Activated T-helper 1 cell treated with anti-CD3 and anti-CD28 coated beads, Interleukin-12 subunit alpha, Interleukin-12 subunit beta, Interleukin-2, Interleukin-4 antibody, amounts not matched to agents 30 ng/mL and 10 ng/mL and 1 ng/mL, durations not matched to agents 14 hours and 24 hours and 36 hours (primary cell): Measurements from ENCODE around the gene SLC9A9. TPM values are rescaled to one million over a fixed set of nuclear protein-coding genes. Genes with fewer than 3 reads are reported as not detected.
"Not testable (repeated sequence)": the region's sequence is repeated elsewhere in the genome, so short reads cannot be mapped to it uniquely, and the experiment has no call there.

Source experiments
- DNase-seq: peaks from one replicate; pipeline ENCODE4 v3.0.0; 2021; ENCODE audit warnings: low spot score
- H3K27ac Mint-ChIP-seq: one replicate; pipeline ENCODE4 v1.8.0; 2021; ENCODE audit warnings: mild to moderate bottlenecking, mixed read lengths
- H3K27me3 Mint-ChIP-seq: one replicate; pipeline ENCODE4 v1.8.0; 2022; ENCODE audit warnings: mild to moderate bottlenecking, moderate library complexity, mixed read lengths; ENCODE audit not compliant: insufficient read depth
- H3K36me3 Mint-ChIP-seq: one replicate; pipeline ENCODE4 v1.8.0; 2021; ENCODE audit warnings: low read depth, mixed read lengths
- H3K4me1 Mint-ChIP-seq: one replicate; pipeline ENCODE4 v1.8.0; 2021; ENCODE audit warnings: low read depth, mixed read lengths
- H3K4me3 Mint-ChIP-seq: one replicate; pipeline ENCODE4 v1.8.0; 2021; ENCODE audit warnings: mild to moderate bottlenecking, moderate library complexity, mixed read lengths
- H3K9me3 Mint-ChIP-seq: one replicate; pipeline ENCODE4 v1.8.0; 2021; ENCODE audit warnings: mixed read lengths
- intact Hi-C: fragments of 100-400 bp; cut with micrococcal nuclease; formaldehyde crosslinking; loops from one replicate; pipeline ENCODE4 v1.15.1; 2024
- total RNA-seq: library from RNA; stranded (reverse); gene quantifications from 2 replicates; pipeline ENCODE4 v1.2.3, GENCODE V29; 2022

SLC9A9 gene
- total RNA-seq, 1 donor from 2014 or later: 0.88 TPM

- no peak for DNase-seq
- H3K36me3 Mint-ChIP-seq: peaks cover 4% of the 10 kb centered on the region
- H3K9me3 Mint-ChIP-seq: peaks cover 5% of the 10 kb centered on the region
- H3K27me3 Mint-ChIP-seq: peaks cover 3% of the 10 kb centered on the region
- no peak overlapping the region for H3K27ac Mint-ChIP-seq
- no peaks in the 10 kb centered on the region for H3K4me1 Mint-ChIP-seq
- no peak overlapping the region for H3K4me3 Mint-ChIP-seq
- intact Hi-C loops: no loop called here
These were observed 322.9 kb downstream of the SLC9A9 start for GRCh38 chr3:143525408-143525807.

DNA sequence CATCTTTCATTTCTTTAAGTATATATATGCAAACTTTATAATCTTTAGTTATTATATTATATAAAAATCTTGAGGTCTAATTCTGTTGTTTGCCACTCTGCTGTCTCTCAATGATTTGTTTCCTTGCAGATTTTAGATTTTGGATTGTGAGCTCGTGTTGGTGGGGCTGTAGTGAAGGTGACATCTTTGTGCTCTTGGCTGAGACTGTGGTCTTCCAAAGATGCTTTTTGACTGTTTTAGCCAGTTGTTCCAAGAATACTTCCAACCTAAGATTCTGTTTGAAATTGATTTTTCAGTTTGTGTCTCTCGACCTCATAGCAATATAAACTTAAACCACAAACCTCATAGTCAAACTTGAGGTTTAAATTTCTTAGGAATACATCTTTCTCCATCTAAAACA is 326.5 kb downstream of the SLC9A9 start:
- DNase-seq: no peak
- Mint-ChIP-seq H3K4me1 (no peaks in the 10 kb centered on the region), H3K27me3 (peaks cover 4% of the 10 kb centered on the region), H3K36me3 (no peaks in the 10 kb centered on the region), H3K9me3 (peaks cover 5% of the 10 kb centered on the region), H3K27ac (no peak overlapping the region), H3K4me3 (no peak overlapping the region)
- intact Hi-C loops: no loop called here

DNA sequence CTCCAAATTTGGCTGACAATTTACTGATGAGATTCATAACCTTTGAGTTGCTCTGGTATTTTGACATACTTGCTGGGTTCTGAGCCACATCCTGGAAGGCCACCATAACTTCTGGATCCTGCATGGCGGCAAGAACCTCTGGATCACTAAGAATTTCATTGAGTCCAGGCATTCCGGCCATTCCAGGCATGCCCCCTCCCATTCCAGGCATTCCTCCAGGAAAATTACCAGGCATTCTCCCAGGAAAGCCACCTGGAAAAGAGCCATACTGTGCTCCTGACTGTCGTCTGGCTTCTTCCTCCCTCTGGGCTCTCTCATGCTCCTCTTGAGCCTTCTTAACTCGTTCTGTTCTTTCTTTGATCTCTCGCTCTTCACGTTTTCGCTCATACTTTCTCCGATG is 331.1 kb downstream of the SLC9A9 start:
- intact Hi-C loops, H3K27me3 Mint-ChIP-seq, H3K36me3 Mint-ChIP-seq, H3K9me3 Mint-ChIP-seq, H3K4me3 Mint-ChIP-seq, DNase-seq, H3K27ac Mint-ChIP-seq, H3K4me1 Mint-ChIP-seq: not testable (repeated sequence)

DNA sequence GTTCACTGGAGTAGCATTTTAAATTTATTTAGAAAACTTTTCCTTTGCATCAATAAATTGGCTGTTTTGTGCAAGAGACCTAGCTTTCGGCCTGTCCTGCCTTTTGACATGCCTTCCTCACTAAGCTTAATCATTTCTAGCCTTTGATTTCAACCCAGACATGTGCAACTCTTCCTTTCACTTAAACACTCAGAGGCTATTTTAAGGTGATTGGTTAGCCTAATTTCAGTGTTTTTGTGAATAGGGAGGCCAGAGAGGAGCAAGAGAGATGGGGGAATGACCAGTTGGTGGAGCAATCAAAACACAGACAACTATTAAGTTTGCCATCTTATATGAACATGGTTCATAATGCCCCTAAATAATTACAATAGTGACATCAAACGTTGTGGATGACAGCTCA is 333.4 kb downstream of the SLC9A9 start:
- H3K36me3 Mint-ChIP-seq: no peaks in the 10 kb centered on the region
- no peak overlapping the region for H3K27ac Mint-ChIP-seq
- no peaks in the 10 kb centered on the region for H3K4me1 Mint-ChIP-seq
- H3K4me3 Mint-ChIP-seq: no peak overlapping the region
- peaks cover 4% of the 10 kb centered on the region for H3K27me3 Mint-ChIP-seq
- intact Hi-C loops: no loop called here
- no peak for DNase-seq
- no peaks in the 10 kb centered on the region for H3K9me3 Mint-ChIP-seq

DNA sequence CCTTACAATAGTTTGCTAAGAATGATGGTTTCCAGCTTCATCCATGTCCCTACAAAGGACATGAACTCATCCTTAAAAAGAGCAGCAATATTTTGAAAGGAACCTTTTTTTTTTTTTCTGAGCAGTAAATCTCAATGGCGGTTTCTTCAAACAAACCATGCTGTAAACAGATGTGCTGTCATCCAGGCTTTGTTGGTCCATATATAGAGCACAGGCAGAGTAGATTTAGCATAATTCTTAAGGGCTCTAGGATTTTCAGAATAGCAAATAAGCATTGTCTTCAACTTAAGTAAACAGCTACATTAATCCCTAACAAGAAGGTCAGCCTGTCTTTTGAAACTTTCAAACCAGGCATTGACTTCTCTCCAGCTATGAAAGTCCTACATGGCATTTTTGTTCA is 334.2 kb downstream of the SLC9A9 start:
- Mint-ChIP-seq H3K9me3 (no peaks in the 10 kb centered on the region), H3K4me1 (no peaks in the 10 kb centered on the region), H3K36me3 (no peaks in the 10 kb centered on the region), H3K27me3 (peaks cover 2% of the 10 kb centered on the region), H3K27ac (no peak overlapping the region), H3K4me3 (no peak overlapping the region)
- DNase-seq: no peak
- intact Hi-C loops: no loop called here

- H3K27ac Mint-ChIP-seq: no peak overlapping the region
- DNase-seq: no peak
- no peaks in the 10 kb centered on the region for H3K4me1 Mint-ChIP-seq
- no peaks in the 10 kb centered on the region for H3K27me3 Mint-ChIP-seq
- intact Hi-C loops: no loop called here
- no peaks in the 10 kb centered on the region for H3K36me3 Mint-ChIP-seq
- no peak overlapping the region for H3K4me3 Mint-ChIP-seq
- H3K9me3 Mint-ChIP-seq: no peaks in the 10 kb centered on the region
These were observed 336.9 kb downstream of the SLC9A9 start for GRCh38 chr3:143511174-143511879.

GRCh38 chr3:143510601-143511000 is 337.7 kb downstream of the SLC9A9 start:
- Mint-ChIP-seq H3K4me3 (no peak overlapping the region), H3K36me3 (no peaks in the 10 kb centered on the region), H3K4me1 (no peaks in the 10 kb centered on the region), H3K27ac (no peak overlapping the region), H3K27me3 (no peaks in the 10 kb centered on the region), H3K9me3 (no peaks in the 10 kb centered on the region)
- no peak for DNase-seq
- intact Hi-C loops: no loop called here

GRCh38 chr3:143507735-143508580 is 340.3 kb downstream of the SLC9A9 start:
- Mint-ChIP-seq H3K9me3 (no peaks in the 10 kb centered on the region), H3K4me3 (no peak overlapping the region), H3K36me3 (no peaks in the 10 kb centered on the region), H3K27me3 (no peaks in the 10 kb centered on the region), H3K27ac (no peak overlapping the region), H3K4me1 (no peaks in the 10 kb centered on the region)
- DNase-seq: no peak
- intact Hi-C loops: no loop called here

GRCh38 chr3:143506190-143506589 is 342.1 kb downstream of the SLC9A9 start:
- H3K4me1 Mint-ChIP-seq: no peaks in the 10 kb centered on the region
- no peaks in the 10 kb centered on the region for H3K9me3 Mint-ChIP-seq
- DNase-seq: no peak
- H3K36me3 Mint-ChIP-seq: no peaks in the 10 kb centered on the region
- H3K4me3 Mint-ChIP-seq: no peak overlapping the region
- no peaks in the 10 kb centered on the region for H3K27me3 Mint-ChIP-seq
- intact Hi-C loops: no loop called here
- H3K27ac Mint-ChIP-seq: no peak overlapping the region

DNA sequence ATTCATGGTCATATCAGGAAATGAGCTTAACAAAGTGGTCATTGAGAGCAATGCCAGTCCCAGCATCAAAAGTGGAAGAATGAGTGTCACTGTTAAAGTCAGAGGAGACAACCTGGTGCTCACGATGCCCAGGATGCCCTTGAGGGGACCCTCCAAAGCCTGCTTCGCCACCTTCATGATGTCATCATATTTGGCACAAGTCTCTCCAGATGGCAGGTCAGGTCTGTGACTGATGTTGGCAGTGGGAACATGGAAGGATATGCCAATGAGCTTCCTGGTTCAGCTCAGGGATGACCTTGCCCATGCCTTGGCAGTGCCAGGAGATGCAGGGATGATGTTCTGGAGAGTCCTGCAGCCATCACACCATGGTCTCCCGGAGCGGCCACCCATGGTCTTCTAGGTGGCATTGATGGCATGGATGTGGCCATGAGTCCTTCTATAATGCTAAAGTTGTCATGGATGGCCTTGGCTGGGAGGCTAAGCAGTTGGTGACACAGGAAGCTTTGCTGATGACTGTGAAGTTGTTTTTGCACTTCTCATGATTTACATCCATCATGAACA is 344.9 kb downstream of the SLC9A9 start:
- no peaks in the 10 kb centered on the region for H3K36me3 Mint-ChIP-seq
- H3K9me3 Mint-ChIP-seq: no peaks in the 10 kb centered on the region
- H3K4me3 Mint-ChIP-seq: no peak overlapping the region
- H3K27ac Mint-ChIP-seq: no peak overlapping the region
- no peaks in the 10 kb centered on the region for H3K4me1 Mint-ChIP-seq
- intact Hi-C loops: no loop called here
- no peaks in the 10 kb centered on the region for H3K27me3 Mint-ChIP-seq
- no peak for DNase-seq

DNA sequence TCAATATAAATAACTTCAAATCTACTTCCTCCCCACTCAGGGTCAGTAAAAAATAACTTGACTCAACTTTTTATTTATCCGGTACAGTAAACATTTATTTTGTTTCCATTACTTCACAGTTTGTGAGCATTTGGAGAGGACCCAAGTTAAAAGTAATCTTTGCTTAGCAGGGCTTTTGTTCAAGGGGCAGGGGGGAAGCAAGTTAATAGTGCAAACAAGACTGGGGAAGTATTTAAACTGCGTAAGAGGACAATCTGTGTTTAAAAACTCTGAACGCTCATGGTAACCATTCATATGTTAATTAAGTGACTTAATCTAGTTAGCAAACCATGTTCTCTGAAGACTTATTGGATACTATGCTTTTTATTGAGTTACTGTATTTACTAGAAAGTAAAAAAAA is 346.2 kb downstream of the SLC9A9 start:
- no peaks in the 10 kb centered on the region for H3K9me3 Mint-ChIP-seq
- intact Hi-C loops: no loop called here
- no peaks in the 10 kb centered on the region for H3K36me3 Mint-ChIP-seq
- DNase-seq: no peak
- H3K4me3 Mint-ChIP-seq: no peak overlapping the region
- H3K4me1 Mint-ChIP-seq: no peaks in the 10 kb centered on the region
- H3K27me3 Mint-ChIP-seq: no peaks in the 10 kb centered on the region
- no peak overlapping the region for H3K27ac Mint-ChIP-seq

- no peak for DNase-seq
- Mint-ChIP-seq H3K27ac (no peak overlapping the region), H3K36me3 (no peaks in the 10 kb centered on the region), H3K9me3 (no peaks in the 10 kb centered on the region), H3K4me3 (no peak overlapping the region), H3K4me1 (no peaks in the 10 kb centered on the region), H3K27me3 (no peaks in the 10 kb centered on the region)
- intact Hi-C loops: no loop called here
These were observed 350.9 kb downstream of the SLC9A9 start for GRCh38 chr3:143497382-143497781.

DNA sequence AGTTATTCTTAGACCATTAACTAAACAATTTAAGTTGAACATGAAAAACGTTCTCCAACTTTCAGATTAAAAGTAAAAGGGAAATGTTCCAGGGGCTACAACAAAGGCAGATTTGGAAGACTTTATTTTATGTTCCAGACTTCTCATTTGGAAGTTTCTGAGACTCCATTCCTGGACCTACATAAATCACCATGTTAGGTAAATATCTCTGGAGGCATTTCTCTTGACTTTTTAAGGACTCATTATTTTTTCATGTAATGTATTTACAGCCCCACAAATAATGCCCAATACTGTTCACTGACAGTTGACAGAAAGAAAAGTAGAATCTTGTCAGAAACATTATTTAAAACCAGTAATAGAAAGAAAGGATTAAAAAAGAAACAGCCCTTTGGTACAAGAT is 352.1 kb downstream of the SLC9A9 start:
- no peak for DNase-seq
- Mint-ChIP-seq H3K9me3 (no peaks in the 10 kb centered on the region), H3K36me3 (no peaks in the 10 kb centered on the region), H3K27ac (no peak overlapping the region), H3K27me3 (no peaks in the 10 kb centered on the region), H3K4me1 (no peaks in the 10 kb centered on the region), H3K4me3 (no peak overlapping the region)
- intact Hi-C loops: no loop called here
